ENCODE measurements around the gene TLX3.

GRCh38 chr5:171261904-171262303 lies 47.1 kb upstream of the TLX3 start:
- TF ChIP-seq, protein P1, sequence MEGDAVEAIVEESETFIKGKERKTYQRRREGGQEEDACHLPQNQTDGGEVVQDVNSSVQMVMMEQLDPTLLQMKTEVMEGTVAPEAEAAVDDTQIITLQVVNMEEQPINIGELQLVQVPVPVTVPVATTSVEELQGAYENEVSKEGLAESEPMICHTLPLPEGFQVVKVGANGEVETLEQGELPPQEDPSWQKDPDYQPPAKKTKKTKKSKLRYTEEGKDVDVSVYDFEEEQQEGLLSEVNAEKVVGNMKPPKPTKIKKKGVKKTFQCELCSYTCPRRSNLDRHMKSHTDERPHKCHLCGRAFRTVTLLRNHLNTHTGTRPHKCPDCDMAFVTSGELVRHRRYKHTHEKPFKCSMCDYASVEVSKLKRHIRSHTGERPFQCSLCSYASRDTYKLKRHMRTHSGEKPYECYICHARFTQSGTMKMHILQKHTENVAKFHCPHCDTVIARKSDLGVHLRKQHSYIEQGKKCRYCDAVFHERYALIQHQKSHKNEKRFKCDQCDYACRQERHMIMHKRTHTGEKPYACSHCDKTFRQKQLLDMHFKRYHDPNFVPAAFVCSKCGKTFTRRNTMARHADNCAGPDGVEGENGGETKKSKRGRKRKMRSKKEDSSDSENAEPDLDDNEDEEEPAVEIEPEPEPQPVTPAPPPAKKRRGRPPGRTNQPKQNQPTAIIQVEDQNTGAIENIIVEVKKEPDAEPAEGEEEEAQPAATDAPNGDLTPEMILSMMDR (IDR thresholded peaks at IDR 0.05) = no peak
- TF ChIP-seq POLR2AphosphoS5 (IDR thresholded peaks at IDR 0.05; ENCODE audit: low read depth, low read length) = no peak
- TF ChIP-seq SIN3A (IDR thresholded peaks at IDR 0.05; ENCODE audit: borderline replicate concordance, insufficient read depth, low read depth, low read length) = no peak
- no peak for TF ChIP-seq REST (IDR thresholded peaks at IDR 0.05; ENCODE audit: insufficient read depth in 1 of 2, low read depth in 2 of 2, low read length in 1 of 2)
- TF ChIP-seq TCF7L2 (IDR thresholded peaks at IDR 0.05; ENCODE audit: low read depth, low read length) = no peak
